ENCODE data around the gene PDGFA. TPM values are rescaled to one million over a fixed set of nuclear protein-coding genes. Genes with fewer than 3 reads are reported as not detected.

The PDGFA gene
- total RNA-seq, 2 experiments from 2014 or later, result not detected

DNA sequence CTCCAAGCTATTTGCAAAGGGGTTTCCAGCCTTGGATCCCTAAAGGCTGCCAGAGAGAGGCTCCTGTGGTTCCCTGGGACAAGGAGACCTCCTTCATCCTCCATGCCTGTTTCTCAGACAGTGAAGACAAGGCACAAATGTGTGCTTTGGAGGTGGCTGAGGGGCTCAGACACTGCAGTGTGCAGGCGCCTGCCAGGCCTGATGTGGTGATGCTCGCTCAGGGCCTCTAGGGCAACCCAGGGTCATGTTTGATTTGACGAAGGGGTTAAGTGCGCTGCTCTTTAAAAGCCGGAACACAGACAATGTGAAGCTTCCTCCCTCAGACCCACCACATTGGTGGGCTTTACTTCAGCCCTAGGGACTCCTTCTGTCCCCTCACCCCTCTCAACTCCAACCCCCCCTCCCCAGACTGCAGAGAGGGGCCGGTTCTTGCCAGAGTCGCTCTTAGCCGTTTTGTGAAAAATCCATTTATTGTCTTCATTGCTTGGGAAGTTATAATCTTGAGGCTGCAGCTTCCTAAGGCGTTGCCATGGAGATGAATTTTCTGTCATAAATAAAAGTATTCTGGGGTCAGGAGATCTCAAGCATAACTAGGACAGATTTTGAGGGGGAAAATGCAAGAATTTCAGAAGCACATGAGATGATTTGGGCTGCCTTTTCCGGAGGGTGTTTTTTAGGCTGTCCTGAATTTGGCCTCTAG lies 35.8 kb downstream of the PDGFA start:
- Histone ChIP-seq H3K9me2 (ENCODE audit: insufficient read depth, low read length) (no peaks in the 10 kb centered on the region), H3K36me3 (ENCODE audit: insufficient read depth, low read length) (no peaks in the 10 kb centered on the region), H4K20me1 (ENCODE audit: insufficient read depth, low read length) (no peaks in the 10 kb centered on the region), H3K79me2 (ENCODE audit: insufficient read depth, low read depth, low read length) (no peaks in the 10 kb centered on the region), H3K4me1 (ENCODE audit: insufficient read depth, low read length, poor library complexity, severe bottlenecking) (no peaks in the 10 kb centered on the region), H3K4me2 (ENCODE audit: low read length) (no peak overlapping the region), H3K9me3 (ENCODE audit: low read length) (no peaks in the 10 kb centered on the region), H3K27ac (ENCODE audit: low read depth, low read length, poor library complexity, severe bottlenecking) (no peak overlapping the region), H2AFZ (ENCODE audit: low read length) (no peak overlapping the region), H3K4me3 (ENCODE audit: low read depth, low read length, poor library complexity, severe bottlenecking) (no peak overlapping the region)
- BruUV-seq (replicated peaks), result no TSS peak
- ChIA-PET CTCF (ENCODE audit: unreplicated experiment) (no interaction called here), POLR2A (no interaction called here)
- intact Hi-C loops (cut with micrococcal nuclease; ENCODE audit: unreplicated experiment), result no loop called here
- no peak for DNase-seq (ENCODE audit: low spot score)
- no peak for TF ChIP-seq EZH2phosphoT487 (IDR thresholded peaks at IDR 0.05; ENCODE audit: borderline replicate concordance, low read depth, low read length)
- TF ChIP-seq, protein P1, sequence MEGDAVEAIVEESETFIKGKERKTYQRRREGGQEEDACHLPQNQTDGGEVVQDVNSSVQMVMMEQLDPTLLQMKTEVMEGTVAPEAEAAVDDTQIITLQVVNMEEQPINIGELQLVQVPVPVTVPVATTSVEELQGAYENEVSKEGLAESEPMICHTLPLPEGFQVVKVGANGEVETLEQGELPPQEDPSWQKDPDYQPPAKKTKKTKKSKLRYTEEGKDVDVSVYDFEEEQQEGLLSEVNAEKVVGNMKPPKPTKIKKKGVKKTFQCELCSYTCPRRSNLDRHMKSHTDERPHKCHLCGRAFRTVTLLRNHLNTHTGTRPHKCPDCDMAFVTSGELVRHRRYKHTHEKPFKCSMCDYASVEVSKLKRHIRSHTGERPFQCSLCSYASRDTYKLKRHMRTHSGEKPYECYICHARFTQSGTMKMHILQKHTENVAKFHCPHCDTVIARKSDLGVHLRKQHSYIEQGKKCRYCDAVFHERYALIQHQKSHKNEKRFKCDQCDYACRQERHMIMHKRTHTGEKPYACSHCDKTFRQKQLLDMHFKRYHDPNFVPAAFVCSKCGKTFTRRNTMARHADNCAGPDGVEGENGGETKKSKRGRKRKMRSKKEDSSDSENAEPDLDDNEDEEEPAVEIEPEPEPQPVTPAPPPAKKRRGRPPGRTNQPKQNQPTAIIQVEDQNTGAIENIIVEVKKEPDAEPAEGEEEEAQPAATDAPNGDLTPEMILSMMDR (conservative IDR thresholded peaks at IDR 0.05; ENCODE audit: low read length), result no peak

DNA sequence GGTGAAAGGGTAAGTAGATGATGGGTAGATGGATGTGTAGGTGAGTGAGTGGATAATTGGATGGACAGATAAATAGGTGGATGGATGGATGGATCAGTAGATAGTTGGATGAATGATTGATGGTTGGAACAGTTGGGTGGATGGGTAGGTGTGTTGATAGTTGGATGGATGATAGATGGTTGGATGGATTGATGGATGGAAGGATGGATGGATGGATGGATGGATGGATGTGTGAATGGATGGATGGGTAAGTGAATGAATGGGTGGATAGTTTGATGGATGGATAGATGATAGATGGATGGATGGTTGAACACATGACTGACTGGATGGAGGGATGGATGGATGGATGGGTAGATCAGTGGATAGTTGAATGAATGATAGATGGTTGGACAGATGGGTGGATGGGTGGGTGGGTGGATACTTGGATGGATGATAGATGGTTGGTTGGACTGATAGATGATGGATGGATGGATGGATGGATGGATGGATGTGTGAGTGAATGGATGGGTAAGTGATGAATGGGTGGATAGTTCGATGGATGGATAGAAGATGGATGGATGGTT lies 37.0 kb downstream of the PDGFA start:
- DNase-seq (ENCODE audit: low spot score), result no peak
- Histone ChIP-seq H3K9me2 (ENCODE audit: insufficient read depth, low read length) (no peaks in the 10 kb centered on the region), H3K9me3 (ENCODE audit: low read length) (no peaks in the 10 kb centered on the region), H4K20me1 (ENCODE audit: insufficient read depth, low read length) (no peaks in the 10 kb centered on the region), H3K4me1 (ENCODE audit: insufficient read depth, low read length, poor library complexity, severe bottlenecking) (no peaks in the 10 kb centered on the region), H3K79me2 (ENCODE audit: insufficient read depth, low read depth, low read length) (no peaks in the 10 kb centered on the region), H2AFZ (ENCODE audit: low read length) (no peak overlapping the region), H3K36me3 (ENCODE audit: insufficient read depth, low read length) (no peaks in the 10 kb centered on the region), H3K4me2 (ENCODE audit: low read length) (no peak overlapping the region), H3K27ac (ENCODE audit: low read depth, low read length, poor library complexity, severe bottlenecking) (no peak overlapping the region), H3K4me3 (ENCODE audit: low read depth, low read length, poor library complexity, severe bottlenecking) (no peak overlapping the region)
- CTCF ChIA-PET (ENCODE audit: unreplicated experiment), result no interaction called here
- intact Hi-C loops (cut with micrococcal nuclease; ENCODE audit: unreplicated experiment), result no loop called here
- BruUV-seq (replicated peaks), result no TSS peak
- TF ChIP-seq, protein P1 (conservative IDR thresholded peaks at IDR 0.05; ENCODE audit: low read length), result no peak
- no peak for TF ChIP-seq EZH2phosphoT487 (IDR thresholded peaks at IDR 0.05; ENCODE audit: borderline replicate concordance, low read depth, low read length)
- POLR2A ChIA-PET, result no interaction called here

DNA sequence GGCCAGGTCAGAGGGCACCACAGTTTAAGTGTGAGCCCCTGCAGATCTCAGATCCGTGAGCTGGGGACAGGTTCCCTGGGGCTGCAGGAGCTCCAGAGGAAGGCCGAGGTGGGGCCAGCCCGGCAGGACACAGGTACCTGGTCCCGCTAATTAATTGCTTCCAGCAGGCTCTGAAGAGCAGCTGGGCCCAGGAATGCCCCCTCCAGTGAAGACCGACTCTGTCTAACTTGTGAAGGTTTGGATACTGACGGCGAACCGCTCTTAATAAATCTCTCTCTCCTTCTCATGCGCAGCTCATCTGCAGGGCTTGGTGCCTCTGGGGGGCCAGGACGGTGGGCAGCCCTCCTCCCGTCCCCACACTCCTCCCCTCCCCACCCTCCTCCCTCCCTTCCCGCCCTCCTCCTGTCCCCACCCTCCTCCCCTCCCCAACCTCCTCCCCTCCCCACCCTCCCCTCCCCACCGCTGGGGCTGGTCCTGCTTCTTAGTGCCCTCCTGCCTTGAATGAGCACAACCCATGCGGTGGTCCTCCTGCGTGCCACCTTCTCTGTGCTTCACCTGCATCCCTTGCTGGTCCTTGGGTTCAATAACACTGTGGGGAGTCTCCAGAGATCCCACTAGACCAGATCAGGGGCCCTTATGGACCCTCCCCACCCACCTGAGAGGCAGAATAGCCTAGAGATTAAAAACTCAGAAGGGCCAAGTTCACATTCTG lies 38.3 kb downstream of the PDGFA start:
- Histone ChIP-seq H3K9me2 (ENCODE audit: insufficient read depth, low read length) (no peaks in the 10 kb centered on the region), H3K9me3 (ENCODE audit: low read length) (no peaks in the 10 kb centered on the region), H3K27ac (ENCODE audit: low read depth, low read length, poor library complexity, severe bottlenecking) (no peak overlapping the region), H3K4me3 (ENCODE audit: low read depth, low read length, poor library complexity, severe bottlenecking) (no peak overlapping the region), H4K20me1 (ENCODE audit: insufficient read depth, low read length) (no peaks in the 10 kb centered on the region), H3K4me2 (ENCODE audit: low read length) (no peak overlapping the region), H3K4me1 (ENCODE audit: insufficient read depth, low read length, poor library complexity, severe bottlenecking) (no peaks in the 10 kb centered on the region), H3K79me2 (ENCODE audit: insufficient read depth, low read depth, low read length) (no peaks in the 10 kb centered on the region), H2AFZ (ENCODE audit: low read length) (no peak overlapping the region), H3K36me3 (ENCODE audit: insufficient read depth, low read length) (no peaks in the 10 kb centered on the region)
- ChIA-PET CTCF (ENCODE audit: unreplicated experiment) (no interaction called here), POLR2A (no interaction called here)
- no peak for TF ChIP-seq EZH2phosphoT487 (IDR thresholded peaks at IDR 0.05; ENCODE audit: borderline replicate concordance, low read depth, low read length)
- TF ChIP-seq, protein P1 (conservative IDR thresholded peaks at IDR 0.05; ENCODE audit: low read length), result no peak
- BruUV-seq (replicated peaks), result no TSS peak
- DNase-seq (ENCODE audit: low spot score), result no peak
- intact Hi-C loops (cut with micrococcal nuclease; ENCODE audit: unreplicated experiment), result no loop called here
